Subcutaneous adipose tissue (tissue), 4 donors: Measurements from ENCODE around the gene DYNLT5. TPM values are rescaled to one million over a fixed set of nuclear protein-coding genes. Genes with fewer than 3 reads are reported as not detected.

Experiments
- CTCF ChIP-seq: fragments of 450-650 bp; IDR thresholded peaks from one replicate; pipeline ENCODE4 v1.5.1; 2016; ENCODE audit warnings: low read depth, mild to moderate bottlenecking, control low read depth, antibody characterized with exemption, moderate library complexity
- total RNA-seq, 4 donors: library from RNA; depleted of rRNA; stranded (reverse); fragments of >200 nt; gene quantifications; one replicate each; pipeline ENCODE4 v1.1.0, GENCODE V29; 2016

DYNLT5 gene
- total RNA-seq, result 1 to 10 TPM in 2 of 4 donors, under 1 TPM in 1, not detected in 1; 0.51 to 4.8 (median 2.8) TPM

- TF ChIP-seq CTCF, result no peak
These were observed at the start of gene DYNLT5 for GRCh38 chr1:66752000-66752592. Gene DYNLT5, plus strand, starts transcription at chr1:66752459. Its CDS starts 2,200 bp downstream, at chr1:66754659.

GRCh38 chr1:66704177-66704875, 47.9 kb upstream of the DYNLT5 start:
- no peak for TF ChIP-seq CTCF

GRCh38 chr1:66705110-66705509, 47.1 kb upstream of the DYNLT5 start:
- no peak for TF ChIP-seq CTCF

GRCh38 chr1:66711420-66711819, 40.8 kb upstream of the DYNLT5 start:
- TF ChIP-seq CTCF, result no peak

GRCh38 chr1:66712839-66713238, 39.4 kb upstream of the DYNLT5 start:
- TF ChIP-seq CTCF, result no peak

GRCh38 chr1:66723985-66724384, 28.3 kb upstream of the DYNLT5 start:
- no peak for TF ChIP-seq CTCF

GRCh38 chr1:66725885-66726665, 26.2 kb upstream of the DYNLT5 start:
- no peak for TF ChIP-seq CTCF
